ENCODE measurements around the gene SLC25A21. TPM values are rescaled to one million over a fixed set of nuclear protein-coding genes. Genes with fewer than 3 reads are reported as not detected.
A peak's percentile ranks its signal among the peaks of the same experiment; 100 is the strongest.

Gene SLC25A21
- total RNA-seq, 1 experiment from 2014 or later, result 1.3 TPM

DNA sequence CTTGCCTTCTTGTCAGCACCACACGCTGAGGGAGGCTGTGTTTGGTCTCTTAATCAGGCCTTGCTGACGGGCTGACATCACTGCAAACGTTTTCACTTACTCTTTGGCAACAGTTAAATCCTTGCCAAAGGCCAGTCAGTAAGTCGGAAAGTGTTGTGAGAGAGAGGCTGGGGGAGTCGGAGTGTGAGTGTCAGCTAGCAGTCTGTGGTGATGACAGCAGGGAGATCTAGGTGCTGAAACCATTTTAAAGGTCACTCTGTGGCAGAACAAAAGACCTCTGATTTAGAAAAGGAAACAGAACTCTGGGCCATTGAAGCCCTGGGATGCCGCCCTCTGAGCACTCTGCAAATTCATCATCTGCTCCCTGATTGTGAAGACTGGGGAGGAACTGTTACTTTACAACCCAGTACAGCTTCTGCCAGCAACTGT, 367.3 kb downstream of the SLC25A21 start:
- DNase-seq (ENCODE audit: low read depth), result no peak

DNA sequence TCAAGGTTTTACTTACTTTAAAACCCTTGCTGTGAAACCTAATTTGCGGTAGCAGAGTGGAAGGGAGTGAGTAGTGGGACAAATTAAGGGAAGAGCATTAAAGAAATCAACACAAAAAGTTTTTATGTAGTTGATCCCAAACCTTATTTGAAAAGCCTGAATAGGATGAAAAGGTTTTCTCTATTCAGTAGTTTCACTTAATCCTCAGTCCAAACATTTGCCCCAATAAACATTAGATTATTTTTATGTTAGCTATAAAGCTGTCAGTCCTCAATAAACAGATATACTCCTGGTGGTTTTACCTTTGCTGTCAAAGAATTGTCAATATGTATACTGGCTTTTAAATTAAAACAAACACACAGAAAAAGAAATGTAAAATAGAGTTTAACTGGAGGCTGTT, 374.8 kb downstream of the SLC25A21 start:
- no peak for DNase-seq (ENCODE audit: low read depth)
- in situ Hi-C loops (cut with HindIII; ENCODE audit: low pct_unique_long_range_greater_than_20kb, low sequenced_read_pairs), result no loop called here

More for the DNA sequence above, 367.3 kb downstream of the SLC25A21 start:
- in situ Hi-C loops (cut with HindIII; ENCODE audit: low pct_unique_long_range_greater_than_20kb, low sequenced_read_pairs), result no loop called here

DNA sequence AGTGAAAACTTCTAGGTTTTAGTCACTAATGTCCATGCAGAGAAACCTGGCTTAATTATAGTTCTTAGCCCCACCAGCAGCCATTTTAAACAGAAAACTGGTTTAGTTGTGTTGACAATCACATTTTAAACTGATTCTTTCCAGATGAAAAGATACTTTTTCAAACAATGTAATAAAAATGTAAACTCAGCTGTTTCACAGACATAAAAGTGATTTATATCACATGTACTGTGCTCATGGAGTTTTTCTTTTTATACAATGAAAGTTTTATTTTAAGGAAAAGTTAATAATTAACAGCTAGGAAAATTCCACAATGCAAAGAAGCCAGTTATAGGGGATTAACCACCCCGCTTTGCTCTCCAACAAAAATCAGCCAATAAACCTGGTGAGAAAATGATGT, 381.0 kb downstream of the SLC25A21 start:
- in situ Hi-C loops (cut with HindIII; ENCODE audit: low pct_unique_long_range_greater_than_20kb, low sequenced_read_pairs), result no loop called here
- no peak for DNase-seq (ENCODE audit: low read depth)

GRCh38 chr14:36785511-36785910, 386.9 kb downstream of the SLC25A21 start:
- in situ Hi-C loops (cut with HindIII; ENCODE audit: low pct_unique_long_range_greater_than_20kb, low sequenced_read_pairs), result no loop called here
- no peak for DNase-seq (ENCODE audit: low read depth)

- no peak for DNase-seq (ENCODE audit: low read depth)
- in situ Hi-C loops (cut with HindIII; ENCODE audit: low pct_unique_long_range_greater_than_20kb, low sequenced_read_pairs), result no loop called here
These were observed 387.9 kb downstream of the SLC25A21 start for GRCh38 chr14:36784541-36784940.

DNA sequence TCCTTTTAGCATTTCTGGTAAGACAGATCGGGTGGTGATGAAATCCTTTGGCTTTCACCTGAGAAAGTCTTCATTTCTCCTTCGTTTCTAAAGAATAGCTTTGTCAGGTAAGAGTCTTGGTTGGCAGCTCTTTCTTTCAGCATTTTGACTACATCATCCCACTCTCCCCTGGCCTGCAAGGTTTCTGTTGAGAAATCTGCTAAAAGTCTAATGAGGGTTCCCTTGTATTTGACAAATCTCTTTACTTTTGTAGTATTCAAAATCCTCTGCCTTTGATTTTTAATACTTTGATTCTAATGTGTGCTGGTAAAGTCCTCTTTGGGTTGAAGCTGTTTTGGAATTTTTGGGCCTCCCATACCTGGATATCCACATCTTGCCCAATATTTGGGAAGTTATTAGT, 390.5 kb downstream of the SLC25A21 start:
- DNase-seq (ENCODE audit: low read depth), result no peak
- in situ Hi-C loops (cut with HindIII; ENCODE audit: low pct_unique_long_range_greater_than_20kb, low sequenced_read_pairs), result no loop called here

DNA sequence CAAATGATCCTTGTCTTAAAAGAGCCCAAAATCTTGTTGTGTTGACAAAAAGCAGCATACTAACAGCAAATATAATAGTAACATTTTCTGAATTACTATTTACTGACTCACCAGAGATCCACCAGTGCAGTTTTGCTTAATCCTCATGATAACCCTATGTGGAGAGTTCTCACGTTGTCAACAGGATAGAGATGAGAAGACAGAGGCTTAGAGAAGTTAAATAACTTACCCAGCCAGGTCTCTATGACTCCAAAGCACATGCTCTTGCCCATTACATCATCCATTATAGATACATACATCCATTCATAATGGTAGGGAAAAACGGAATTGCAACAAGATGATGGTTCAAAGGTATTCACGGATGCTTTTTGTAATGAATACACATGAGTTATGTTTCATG, 398.8 kb downstream of the SLC25A21 start:
- no peak for DNase-seq (ENCODE audit: low read depth)
- in situ Hi-C loops (cut with HindIII; ENCODE audit: low pct_unique_long_range_greater_than_20kb, low sequenced_read_pairs), result no loop called here

GRCh38 chr14:36773136-36773540, 399.3 kb downstream of the SLC25A21 start:
- in situ Hi-C loops (cut with HindIII; ENCODE audit: low pct_unique_long_range_greater_than_20kb, low sequenced_read_pairs), result no loop called here
- DNase-seq (ENCODE audit: low read depth), result peak; percentile 23

GRCh38 chr14:36771028-36771640, 401.3 kb downstream of the SLC25A21 start:
- in situ Hi-C loops (cut with HindIII; ENCODE audit: low pct_unique_long_range_greater_than_20kb, low sequenced_read_pairs), result no loop called here

DNA sequence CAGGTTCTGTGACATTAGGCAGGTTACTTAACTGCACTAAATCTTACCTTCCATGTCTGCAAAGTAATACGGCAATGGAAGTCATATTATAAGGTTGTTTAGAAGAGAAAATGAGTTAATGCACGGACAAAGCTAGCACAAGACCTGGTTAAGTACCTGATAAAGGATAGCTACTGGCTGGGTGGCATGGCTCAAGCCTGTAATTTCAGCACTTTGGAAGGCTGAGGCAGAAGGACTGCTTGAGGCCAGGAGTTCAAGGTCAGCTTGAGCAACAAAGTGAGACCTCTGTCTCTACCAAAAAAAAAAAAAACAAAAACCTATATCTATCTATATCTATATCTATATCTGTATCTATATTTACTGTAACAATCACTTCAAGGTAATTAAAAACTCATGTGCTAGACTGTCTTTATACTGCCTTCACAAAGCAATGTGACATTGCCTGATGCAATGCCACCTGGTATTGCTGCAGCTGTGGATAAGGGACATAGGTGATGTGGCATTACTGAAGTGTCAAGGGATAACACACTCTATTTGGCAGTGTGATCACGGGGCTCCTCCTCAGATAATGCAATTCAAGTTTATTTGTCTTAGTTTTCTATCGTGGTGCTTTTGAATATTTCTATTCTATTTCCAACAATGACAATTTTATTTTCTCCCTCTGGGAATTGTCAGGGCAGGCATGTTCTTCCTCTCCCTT, 403.6 kb downstream of the SLC25A21 start:
- in situ Hi-C loops (cut with HindIII; ENCODE audit: low pct_unique_long_range_greater_than_20kb, low sequenced_read_pairs), result no loop called here

More at GRCh38 chr14:36771028-36771640, 401.3 kb downstream of the SLC25A21 start:
- no peak for DNase-seq (ENCODE audit: low read depth)

GRCh38 chr14:36767603-36768281, 404.7 kb downstream of the SLC25A21 start:
- DNase-seq (ENCODE audit: low read depth), result no peak
- in situ Hi-C loops (cut with HindIII; ENCODE audit: low pct_unique_long_range_greater_than_20kb, low sequenced_read_pairs), result no loop called here

More for the DNA sequence above, 403.6 kb downstream of the SLC25A21 start:
- DNase-seq (ENCODE audit: low read depth), result no peak

- no peak for DNase-seq (ENCODE audit: low read depth)
- in situ Hi-C loops (cut with HindIII; ENCODE audit: low pct_unique_long_range_greater_than_20kb, low sequenced_read_pairs), result no loop called here
These were observed 405.4 kb downstream of the SLC25A21 start for GRCh38 chr14:36766974-36767373.

DNA sequence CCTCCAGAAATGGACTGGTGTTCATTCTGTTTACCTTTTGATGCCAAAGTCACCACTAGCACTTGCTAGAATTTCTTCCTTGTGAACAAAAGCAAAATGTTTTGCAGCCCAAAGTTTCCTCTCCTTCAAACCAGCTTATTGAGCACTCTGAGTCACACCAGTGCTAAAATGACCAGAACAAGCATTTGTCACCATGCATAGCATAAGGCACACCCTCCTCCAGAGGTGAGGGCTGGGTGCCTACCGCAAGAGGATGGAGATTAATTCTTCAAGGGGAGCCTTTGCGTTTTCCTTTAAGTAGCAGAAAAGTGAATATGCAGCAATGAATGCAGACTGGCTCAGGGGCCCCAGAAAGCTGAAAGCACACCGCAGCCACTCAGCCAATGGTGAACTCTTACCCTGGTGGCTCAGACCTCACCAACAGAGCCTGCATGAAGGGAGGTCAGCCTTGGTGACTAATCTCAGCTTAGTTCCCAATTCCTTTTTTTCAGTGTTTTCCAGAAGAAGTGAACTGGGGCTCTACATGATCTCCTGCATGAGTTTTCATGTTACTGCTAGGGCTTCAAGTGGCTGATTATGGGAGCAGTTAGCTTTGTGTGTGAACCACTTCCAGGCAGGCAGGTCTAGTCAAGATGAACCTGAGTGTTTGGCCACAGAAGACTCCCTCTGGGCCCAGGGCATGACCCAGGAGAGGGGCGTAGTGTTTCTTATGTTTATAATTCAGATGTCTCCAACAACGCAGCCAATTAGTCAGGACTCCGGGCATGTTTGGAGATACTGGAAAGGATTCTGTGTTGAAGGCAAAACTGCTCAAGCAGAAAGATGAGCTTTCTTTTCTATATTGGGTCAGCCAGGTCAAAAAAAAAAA, 414.4 kb downstream of the SLC25A21 start:
- in situ Hi-C loops (cut with HindIII; ENCODE audit: low pct_unique_long_range_greater_than_20kb, low sequenced_read_pairs), result no loop called here
- no peak for DNase-seq (ENCODE audit: low read depth)

GRCh38 chr14:36756226-36756625, 416.2 kb downstream of the SLC25A21 start:
- no peak for DNase-seq (ENCODE audit: low read depth)
- in situ Hi-C loops (cut with HindIII; ENCODE audit: low pct_unique_long_range_greater_than_20kb, low sequenced_read_pairs), result no loop called here

DNA sequence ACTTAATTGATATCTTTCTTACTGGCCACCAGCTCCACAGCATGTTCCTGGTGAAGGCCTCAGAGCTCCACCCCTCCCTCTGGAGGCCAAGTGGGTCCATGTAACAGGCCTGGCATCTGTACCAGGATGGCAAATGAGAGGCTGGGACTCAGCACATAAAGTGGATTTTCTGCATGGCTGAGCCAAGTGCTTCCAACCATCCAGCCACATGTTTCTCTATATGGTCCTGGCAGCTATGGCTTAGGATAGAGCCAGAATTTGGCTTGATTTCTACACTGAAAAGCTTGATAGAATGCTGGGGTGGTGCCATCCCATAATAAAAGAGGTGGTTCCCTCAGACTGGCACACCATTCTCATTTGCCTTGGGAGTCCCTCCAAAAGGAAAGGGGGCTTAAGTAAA, 416.6 kb downstream of the SLC25A21 start:
- DNase-seq (ENCODE audit: low read depth), result no peak
- in situ Hi-C loops (cut with HindIII; ENCODE audit: low pct_unique_long_range_greater_than_20kb, low sequenced_read_pairs), result no loop called here

DNA sequence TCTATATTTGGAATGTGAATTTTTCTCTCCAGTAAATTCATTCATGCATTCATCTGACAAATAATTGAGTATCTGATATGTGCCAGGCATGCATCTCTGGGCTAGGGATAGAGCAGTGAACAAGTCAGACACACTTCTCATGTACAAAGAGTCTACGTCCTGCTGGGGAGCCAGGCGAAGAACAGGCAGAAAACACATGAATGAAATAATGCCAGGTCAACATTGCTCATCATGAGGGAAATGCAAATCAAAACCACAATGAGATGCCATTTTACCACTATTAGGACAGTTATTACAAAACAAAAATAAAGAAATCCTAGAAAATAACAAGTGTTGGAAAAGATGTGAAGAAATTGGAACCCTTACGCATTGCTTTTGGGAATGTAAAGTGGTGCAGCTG, 420.5 kb downstream of the SLC25A21 start:
- in situ Hi-C loops (cut with HindIII; ENCODE audit: low pct_unique_long_range_greater_than_20kb, low sequenced_read_pairs), result no loop called here
- no peak for DNase-seq (ENCODE audit: low read depth)

DNA sequence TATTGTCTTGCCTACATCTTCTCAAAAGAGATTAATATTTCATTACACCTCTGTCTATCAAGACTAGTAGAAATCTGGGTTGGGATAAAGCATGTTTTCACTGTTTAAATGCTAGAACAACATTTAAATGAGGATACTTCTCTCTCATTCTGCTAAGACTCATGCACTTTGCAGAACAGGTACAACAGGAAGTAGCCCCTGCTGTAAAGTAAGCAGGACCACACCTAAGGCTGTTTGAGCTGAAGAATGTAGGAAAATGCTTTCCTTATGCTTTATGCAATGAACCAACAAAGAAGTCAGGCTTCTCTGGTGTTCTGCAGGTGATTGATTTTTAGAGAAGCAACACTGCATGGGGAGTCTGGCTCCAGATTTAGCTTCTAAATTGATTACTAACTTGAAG, 421.3 kb downstream of the SLC25A21 start:
- in situ Hi-C loops (cut with HindIII; ENCODE audit: low pct_unique_long_range_greater_than_20kb, low sequenced_read_pairs), result no loop called here
- DNase-seq (ENCODE audit: low read depth), result no peak

GRCh38 chr14:36750244-36750643, 422.2 kb downstream of the SLC25A21 start:
- in situ Hi-C loops (cut with HindIII; ENCODE audit: low pct_unique_long_range_greater_than_20kb, low sequenced_read_pairs), result no loop called here
- no peak for DNase-seq (ENCODE audit: low read depth)

Data from Caki2 (cell line).